GM21737 (cell line): ENCODE measurements around the gene SAYSD1.

Experiments used
- ATAC-seq: cut with Tn5 transposase; IDR thresholded peaks from one replicate; pipeline ENCODE4 v1.9.1; 2021; ENCODE audit warnings: mild to moderate bottlenecking, moderate library complexity; ENCODE audit not compliant: unreplicated experiment

The SAYSD1 gene

DNA sequence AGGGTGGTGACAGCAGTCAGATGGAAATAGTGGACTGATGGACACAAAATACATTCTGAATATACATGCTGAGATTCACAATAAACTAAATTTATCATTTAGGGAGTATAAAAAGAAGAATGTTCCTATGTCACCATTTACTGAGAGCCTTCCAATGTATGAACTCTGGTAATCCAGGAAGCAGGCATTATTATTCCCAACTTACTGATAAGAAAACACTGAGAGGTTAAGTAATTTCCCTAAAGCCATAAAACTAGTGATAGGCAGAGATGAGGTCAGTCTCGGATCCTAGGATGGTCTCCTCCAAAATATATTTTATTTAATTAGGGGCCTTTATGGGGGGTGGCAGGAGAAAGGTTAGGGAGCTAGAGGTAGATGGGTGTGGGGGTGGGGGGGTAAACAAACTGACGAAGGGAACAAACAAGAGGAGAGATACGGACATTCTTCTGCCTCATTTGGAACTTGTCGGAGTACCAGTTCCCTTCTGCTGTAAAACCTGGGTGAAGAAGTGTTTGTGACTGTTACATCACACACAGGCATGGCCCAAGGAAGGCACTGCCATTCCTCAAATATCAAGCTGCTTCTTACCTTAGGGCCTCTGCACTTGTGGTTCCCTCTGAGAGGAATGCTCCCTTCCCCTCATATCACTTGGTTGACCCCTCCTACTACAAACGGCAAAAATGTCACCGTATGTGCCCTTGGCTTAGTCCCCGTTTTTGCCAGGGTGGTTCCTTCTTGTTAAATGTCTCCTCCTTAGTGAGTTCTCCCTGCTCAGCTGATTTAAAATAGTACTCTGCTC lies 6.7 kb downstream of the SAYSD1 start:
- no peak for ATAC-seq

GRCh38 chr6:39107641-39108040 lies 7.3 kb downstream of the SAYSD1 start:
- ATAC-seq: no peak

DNA sequence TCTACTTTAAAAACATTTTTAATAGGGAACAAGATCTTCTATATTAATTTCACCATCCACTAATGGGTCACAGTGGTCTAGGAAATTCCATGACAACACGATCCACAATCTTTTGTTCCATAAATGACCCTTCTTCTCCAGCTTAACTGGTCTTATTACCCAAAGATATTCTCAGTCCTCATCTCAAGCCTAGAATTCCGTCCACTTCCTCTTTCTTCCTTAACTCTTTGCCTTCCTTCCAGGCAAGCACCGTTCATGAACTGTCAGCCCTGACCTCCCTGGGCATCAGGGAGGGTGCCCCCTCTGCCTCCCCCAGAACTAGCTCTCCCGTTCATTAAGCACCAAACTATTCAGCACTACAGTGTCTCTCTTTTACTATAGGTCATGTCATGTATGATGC lies 8.0 kb downstream of the SAYSD1 start:
- ATAC-seq: no peak

- no peak for ATAC-seq
These were observed 10.5 kb downstream of the SAYSD1 start for GRCh38 chr6:39104528-39104927.

DNA sequence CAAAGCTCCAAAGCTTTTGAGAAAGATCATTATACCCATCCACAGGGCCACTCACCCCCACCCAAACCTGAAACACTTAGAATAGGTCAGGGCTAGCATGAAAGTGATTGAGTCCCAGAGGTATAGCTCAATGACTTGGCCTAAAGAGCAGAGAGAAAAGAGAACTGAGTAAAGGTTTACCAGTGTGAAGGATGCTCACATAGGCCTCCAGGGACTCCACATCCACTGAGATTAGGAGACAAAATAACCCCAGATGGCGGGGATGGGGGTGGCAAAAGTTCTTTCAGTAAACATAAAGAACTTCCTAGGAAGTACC lies 12.2 kb downstream of the SAYSD1 start:
- ATAC-seq: peak; percentile 70

GRCh38 chr6:39102071-39102820 lies 12.7 kb downstream of the SAYSD1 start:
- ATAC-seq: peak; percentile 51

DNA sequence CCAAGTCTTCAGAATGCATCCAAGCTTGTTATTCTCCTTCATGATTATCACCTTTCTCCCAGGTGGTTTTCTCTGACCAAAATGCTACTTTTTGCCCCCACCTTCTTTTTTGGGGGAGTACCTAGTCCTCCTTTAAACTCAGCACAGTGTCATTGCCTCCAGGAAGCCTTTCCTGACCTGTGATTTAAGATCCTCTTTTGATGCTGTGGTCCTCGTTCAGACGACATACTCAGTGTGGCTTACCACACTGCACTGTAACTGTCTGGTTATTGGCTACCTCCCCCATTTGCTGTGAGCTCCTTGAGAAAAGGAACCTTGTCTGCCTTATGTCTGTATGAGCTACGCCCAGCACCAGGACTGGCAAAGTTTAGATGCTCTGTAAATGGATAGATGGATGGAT lies 14.6 kb downstream of the SAYSD1 start:
- ATAC-seq: no peak

DNA sequence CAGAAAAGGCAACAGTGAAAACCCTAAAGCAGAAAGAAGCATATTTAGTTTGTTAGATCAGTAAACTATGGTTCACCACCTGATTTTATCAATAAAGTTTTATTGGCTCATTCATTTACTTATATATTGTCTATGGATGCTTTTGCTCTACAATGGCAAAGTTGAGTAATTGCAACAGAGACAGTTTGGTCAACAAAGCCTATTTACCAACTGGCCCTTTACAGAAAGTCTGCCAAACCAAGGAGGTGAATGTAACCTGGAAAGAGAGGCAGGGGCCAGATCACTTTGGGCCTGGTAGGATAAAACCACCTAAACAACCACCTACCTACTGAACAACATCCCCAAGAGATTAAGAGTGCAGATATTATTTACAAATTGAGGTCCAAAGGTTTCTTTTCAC lies 19.4 kb downstream of the SAYSD1 start:
- no peak for ATAC-seq

GRCh38 chr6:39093149-39093708 lies 21.8 kb downstream of the SAYSD1 start:
- no peak for ATAC-seq

DNA sequence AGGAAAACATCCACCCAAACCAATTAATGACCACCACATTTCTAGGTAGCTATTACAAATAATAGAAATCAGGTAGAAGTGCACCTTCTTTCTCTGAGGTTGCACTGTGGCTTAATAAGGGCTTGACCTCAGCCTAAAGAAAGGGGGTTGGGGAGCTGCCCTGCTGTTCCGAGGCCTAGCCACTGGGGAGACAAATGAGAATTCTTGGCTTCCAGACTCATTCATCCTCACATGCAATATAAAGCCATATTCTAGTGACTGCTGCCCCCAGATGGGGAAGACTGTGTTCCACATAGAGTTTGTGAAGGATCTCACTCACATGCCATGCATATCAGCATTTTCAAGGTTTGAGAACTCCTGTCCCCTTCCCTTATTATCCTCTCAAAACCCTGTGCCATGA lies 22.9 kb downstream of the SAYSD1 start:
- ATAC-seq: no peak

DNA sequence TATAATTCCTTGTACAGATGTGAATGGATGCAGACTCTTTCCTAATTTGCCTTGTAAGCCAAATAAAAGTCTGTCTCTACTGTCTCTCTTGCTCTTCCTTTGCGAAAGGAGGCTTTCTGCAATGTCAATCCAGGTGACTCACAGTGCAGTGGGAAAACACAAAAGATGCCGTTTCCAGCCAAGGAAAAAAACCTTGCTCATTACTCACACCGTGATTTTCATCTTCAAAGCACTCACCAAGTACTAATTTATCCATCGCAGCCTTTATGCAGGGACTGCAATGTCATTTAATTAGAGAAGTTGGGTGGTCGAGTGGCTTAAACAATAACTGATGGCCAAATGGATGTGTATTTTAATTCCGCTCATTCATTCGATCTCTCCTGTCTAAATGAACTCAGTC lies 23.8 kb downstream of the SAYSD1 start:
- ATAC-seq: no peak

GRCh38 chr6:39090036-39090435 lies 24.9 kb downstream of the SAYSD1 start:
- no peak for ATAC-seq

DNA sequence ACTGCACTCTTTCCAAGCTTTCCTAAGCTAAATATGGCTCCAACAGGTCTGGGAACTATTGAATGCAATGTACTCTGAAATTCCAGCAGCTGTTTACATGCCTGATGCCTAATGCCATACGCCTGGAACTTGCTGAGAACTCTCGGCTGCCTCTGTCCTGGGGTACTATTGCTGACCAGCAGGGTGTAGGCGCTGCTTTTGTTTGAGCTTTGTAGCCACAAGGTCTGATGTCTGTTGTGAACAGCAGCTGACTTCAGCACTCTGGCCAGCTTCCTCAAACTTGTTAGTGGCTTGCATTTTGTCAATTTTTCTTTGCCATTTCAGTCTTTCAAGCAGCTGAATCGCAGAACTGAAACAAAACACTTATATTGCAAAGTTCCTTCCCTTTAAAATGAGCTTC lies 26.7 kb downstream of the SAYSD1 start:
- no peak for ATAC-seq

DNA sequence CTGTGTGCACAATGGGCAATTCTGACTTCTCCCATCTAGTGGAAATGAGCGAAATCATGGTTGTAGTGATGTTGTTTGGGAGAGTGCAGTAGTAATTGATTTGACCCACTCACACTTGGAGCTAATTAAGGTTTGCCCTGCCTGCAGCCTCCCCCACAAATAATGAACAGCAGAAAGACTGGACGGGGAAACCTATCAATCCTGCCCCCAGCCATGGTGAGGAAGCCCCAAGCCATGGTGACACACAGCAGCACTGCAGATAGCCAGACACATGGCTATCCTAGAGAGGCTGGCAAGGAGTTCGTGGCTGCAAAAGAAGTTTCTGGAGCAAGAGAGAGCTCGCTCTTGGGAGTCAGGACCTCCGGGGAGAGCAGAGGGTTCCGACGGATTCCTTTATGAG lies 27.8 kb downstream of the SAYSD1 start:
- ATAC-seq: no peak

DNA sequence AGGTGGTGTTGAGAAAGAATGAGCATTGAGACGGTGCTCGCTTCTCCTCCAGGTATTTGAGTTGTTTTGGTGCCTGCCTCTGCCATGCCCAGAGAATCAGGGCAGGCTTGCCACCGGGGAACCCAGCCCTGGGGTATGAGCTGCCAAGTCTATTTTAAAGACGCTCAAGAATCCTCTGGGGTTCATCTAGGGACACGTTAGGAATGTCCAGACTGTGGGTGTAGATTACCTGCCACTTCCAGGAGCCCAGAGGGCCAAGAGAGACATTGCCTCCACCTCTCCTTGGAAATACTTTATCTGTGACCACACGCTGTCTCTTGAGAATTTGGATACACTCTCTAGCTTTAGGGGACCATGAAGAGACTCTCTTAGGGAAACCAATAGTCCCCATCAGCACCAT lies 28.3 kb downstream of the SAYSD1 start:
- ATAC-seq: no peak

DNA sequence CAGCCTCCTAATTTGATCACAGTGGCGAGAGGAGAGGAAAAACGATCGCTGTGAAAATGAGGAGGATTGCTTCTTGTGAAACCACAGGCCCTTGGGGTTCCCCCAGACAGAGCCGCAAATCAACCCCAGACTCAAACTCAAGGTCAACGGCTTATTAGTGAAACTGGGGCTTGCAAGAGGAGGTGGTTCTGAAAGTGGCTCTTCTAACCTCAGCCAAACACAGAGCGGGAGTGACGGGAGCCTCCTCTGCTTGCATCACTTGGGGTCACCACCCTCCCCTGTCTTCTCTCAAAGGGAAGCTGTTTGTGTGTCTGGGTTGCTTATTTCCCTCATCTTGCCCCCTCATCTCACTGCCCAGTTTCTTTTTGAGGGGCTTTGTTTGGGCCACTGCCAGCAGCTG lies 28.7 kb downstream of the SAYSD1 start:
- no peak for ATAC-seq

DNA sequence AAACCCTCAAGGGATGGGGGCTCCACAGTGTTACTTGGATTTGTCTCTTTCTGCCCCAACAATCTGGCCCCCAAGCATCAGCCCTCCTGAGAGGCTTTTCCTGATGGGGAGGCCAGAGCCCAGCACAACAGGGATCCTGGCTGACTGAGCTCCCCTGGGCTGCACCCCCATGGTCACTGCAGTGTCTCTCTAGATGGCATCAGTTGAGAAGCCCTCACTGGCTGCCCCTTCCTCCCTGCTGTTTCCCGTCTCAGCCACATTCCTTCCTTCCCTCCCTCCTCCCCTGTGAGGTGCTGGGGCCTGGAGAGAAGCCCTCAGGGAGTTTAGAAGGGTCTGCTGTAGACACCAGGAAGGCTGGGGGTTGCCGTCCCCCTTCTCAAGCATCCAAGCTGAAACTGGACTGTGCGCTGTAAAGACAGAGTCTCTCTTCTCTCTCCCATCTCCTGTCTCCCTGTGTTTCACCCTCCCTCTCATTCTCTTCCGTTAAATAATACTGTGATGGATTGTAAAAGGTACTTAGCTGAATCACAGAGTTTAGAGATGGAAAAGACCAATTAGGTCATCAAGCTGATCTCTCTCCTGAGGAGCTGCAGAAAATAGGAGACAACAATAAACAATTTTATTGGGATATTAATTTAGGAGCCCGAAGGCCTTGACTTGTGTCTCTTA lies 29.7 kb downstream of the SAYSD1 start:
- no peak for ATAC-seq

GRCh38 chr6:39084506-39084905 lies 30.5 kb downstream of the SAYSD1 start:
- no peak for ATAC-seq

DNA sequence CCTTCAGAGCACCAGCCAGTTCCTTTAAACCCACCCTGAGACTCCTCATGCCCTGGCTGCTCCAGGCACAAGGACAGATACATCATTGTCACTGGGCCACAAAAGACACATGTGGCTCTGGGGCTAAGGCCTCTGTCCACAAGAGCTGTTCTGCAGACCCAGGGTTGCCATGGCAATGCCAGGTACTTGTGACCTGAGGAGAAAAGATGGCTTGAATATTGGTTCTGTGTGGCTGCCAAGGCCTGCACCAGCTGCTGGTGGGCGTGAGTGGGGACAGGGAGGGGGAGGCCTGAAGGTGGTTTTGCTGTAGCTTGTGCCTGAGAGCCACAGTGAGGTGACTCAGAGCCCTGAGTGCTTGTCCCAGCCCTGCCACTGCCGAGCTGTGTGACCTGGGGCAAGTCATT lies 31.8 kb downstream of the SAYSD1 start:
- no peak for ATAC-seq

- no peak for ATAC-seq
These were observed 32.7 kb downstream of the SAYSD1 start for GRCh38 chr6:39082310-39082709.

- no peak for ATAC-seq
These were observed 34.6 kb downstream of the SAYSD1 start for GRCh38 chr6:39080246-39080875.
